ENCODE measurements around the gene CACNA1C.

- TF ChIP-seq CTCF (conservative IDR thresholded peaks at IDR 0.05 in 1 of 2, IDR thresholded peaks at IDR 0.05 in 1 of 2; ENCODE audit: low read depth in 1 of 2, low read length in 2 of 2) (no peak), EZH2 (IDR thresholded peaks at IDR 0.05; ENCODE audit: low read length, missing control alignments) (no peak)
These were observed 365.8 kb downstream of the CACNA1C start for GRCh38 chr12:2418579-2418978.
